GM18526 (cell line): Measurements from ENCODE around the gene NKX2-8.

Experiments
- POLR2A ChIP-seq: IDR thresholded peaks from 3 replicates; pipeline ENCODE4 v1.6.1; 2011; ENCODE audit not compliant: insufficient read length; ENCODE audit errors: extremely low read depth

NKX2-8 gene

DNA sequence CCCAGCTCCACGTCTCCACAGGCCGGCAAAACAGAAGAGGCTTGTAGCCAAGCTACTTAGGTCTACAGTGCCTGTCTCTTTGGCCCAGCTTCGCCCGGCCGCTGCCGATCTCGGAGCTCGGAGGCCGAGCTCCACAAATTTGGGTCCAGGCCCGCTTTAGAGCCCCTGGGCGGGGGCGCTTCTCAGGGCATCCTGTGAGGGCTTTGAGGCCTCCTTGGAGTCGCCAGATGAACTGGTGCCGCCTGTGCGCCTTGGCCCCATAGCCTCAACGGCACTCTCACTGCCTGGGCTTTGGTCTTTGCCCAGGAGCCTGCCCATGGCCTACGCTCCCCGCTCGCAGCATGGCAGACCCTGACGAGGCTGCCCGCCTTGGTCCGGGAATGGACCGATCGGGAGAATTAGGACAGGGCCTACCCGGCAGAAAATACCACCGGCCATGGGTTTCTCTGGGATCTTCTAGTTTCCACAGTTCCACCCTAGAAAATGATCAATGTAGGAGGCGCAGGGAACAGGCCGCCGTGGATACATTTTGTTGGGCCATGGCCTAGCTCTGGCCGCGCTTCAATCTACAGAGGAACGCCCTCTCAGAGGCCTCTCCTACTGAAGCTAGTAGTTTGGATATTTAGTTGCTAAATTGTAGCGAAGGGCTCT lies 953 bp upstream of the NKX2-8 start:
- TF ChIP-seq POLR2A = no peak

DNA sequence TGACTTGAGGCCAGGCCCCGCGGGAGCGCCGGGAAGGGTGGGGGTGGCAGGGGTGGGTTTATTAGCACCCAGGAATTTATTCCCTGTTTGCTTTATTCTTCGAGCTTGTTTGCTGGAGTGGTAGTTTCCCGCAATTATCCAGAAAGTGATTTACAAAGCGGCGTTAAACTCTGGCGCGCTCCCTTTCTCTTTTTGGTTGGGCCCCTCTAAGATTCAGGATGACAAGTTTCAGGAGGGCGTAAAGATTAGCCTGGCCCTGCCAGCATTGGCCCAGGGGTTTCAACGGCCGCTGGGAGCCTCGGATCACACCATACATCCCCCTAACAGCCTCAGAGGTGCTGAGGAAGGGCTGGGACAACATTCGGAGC lies 444 bp upstream of the NKX2-8 start:
- no peak for TF ChIP-seq POLR2A

DNA sequence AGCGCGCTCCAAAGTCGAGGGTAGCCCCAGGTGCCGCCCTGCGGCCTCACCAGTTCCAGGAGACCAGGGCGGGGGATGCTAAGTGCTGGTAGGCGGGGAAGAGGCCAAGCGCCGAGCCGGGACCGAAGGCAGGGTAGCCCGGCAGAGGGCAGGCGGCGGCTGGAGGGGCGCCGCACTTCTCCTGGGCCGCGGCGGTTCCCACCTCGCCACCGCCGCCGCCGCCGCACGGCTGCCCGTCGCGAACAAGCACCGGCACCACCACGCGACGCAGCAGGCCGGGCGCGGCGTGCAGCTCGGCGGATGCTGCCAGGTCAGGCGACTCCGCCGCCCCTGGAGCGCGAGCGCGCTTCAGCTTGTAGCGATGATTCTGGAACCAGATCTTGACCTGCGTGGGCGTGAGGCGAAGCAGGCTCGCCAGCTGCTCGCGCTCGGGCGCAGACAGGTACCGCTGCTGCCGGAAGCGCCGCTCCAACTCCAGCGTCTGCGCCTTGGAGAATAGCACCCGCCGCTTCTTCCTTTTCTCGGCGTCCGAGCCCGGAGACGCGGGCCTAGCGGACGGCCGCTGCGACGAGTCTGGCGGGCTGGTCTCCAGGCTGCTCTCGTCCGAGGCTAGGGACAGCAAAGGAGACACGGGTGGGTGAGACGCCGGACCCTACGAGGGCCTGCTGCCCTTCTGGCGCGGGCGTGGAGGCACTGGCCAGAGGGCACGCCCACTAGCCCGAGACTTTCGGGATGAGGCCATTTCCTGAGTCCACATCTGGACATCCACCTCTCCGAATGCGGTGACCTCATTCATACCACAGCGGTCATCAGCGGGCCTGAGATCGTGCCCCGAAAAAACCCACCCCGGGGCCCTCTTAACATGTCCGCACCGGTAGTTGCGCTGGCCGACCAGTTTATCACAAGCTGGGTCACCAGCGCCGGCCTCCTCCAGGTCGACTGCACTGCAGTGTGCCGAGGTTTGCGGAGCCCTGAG lies 1.3 kb downstream of the NKX2-8 start:
- TF ChIP-seq POLR2A = no peak

DNA sequence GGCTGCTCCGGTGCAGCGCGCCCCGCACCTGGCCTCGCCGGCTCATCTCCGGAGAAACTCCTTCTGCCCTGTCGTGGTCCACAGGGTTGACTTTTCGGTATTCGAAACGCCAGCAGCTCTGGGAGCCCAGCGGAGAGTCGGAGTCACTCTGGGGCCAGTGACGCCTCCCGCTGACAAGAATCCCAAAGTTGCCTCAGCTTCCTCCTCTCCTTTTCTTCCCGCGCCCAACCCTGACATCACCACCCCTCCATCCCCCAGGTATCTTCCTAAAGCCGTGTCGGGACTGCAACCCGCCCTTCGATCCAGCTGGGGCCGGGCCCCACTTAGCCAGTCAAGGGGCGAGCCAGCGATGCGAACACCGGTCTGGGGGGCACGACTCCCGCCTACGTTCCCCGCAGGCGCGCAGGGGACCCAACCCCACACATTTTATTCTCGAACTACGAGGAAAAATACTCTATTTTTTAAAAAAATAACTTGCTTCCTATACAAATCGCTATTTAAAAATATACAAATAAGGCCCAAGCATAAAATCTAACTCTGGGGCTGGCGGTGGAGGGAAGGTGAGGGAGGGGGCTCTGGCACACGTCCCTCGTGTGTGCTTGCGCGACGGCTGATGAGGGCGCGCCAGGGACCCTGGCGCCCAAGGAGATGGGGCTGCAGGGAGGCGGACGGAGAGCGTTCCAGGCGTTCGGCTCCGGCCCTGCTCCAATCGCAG lies 2.1 kb downstream of the NKX2-8 start:
- no peak for TF ChIP-seq POLR2A

DNA sequence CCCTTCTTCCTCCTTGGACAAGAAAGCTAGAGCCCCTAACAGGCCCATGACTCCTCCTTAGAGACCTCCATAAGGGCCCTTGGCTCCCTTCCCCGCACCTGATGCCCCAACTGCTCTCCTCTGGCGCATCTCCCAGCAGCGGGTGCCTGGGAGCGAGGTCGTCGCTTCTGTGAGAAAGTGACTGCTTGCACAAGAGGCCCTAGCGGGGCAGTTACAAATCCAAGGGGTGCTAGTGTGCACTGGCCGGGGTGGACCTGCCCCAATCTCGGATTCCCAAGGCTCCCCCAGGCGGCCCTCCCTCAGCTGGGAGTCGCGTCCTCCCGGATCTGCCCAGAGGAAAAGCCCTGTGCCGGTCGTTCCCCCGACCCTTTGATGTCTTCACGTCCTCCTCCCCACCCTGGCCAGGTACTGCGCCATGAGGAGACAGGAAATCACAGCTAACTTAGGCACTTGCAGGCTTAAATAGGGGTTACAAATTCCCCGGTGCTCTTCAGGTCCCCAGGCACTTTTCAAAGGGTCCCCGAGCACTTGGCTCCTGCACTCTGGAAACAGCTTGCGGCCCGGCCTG lies 2.8 kb downstream of the NKX2-8 start:
- no peak for TF ChIP-seq POLR2A

DNA sequence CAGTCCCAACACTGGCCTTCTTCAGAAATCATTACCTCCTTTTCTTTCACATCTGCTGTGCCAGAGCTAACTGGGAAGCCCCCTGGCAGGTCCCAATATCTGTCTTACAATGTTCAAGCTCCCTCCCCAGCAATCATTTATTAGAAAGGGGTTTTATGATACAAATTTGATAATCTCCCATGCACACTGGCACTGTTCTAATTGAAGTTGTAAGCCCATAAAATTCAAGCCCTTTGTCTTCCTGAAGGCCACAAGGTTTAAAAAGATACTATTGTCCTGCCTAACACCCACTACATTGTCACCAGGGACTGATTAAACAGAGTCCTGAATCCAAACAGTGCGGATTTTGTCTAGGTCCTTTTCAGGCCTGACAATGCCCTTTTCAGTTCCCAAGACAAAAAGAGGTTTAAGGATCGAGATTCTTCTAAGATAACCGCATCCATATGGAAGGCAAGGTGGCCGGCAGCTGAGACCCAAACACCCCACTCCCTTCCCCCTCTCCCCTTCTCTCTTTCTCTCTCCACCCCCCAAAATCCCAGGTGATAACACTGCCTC lies 3.3 kb downstream of the NKX2-8 start:
- TF ChIP-seq POLR2A = no peak

DNA sequence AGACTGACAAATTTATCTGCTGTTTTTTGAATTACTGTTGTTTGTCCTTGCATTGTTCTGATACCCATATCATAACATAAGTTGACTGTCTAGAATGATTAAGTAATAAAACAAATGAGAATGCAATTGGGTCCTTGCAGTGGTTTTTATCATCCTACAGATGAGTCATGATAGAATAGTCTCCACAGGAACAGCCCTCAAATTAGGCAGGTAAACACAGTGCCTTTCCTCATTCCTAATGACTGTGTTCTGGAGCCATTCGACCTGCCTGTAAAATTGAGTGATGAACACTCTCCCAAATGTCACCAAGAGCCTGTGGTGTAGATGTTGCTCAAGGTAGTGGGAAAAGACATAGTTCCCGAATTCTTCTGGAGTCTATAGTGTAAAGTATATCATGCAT lies 12.3 kb downstream of the NKX2-8 start:
- no peak for TF ChIP-seq POLR2A

DNA sequence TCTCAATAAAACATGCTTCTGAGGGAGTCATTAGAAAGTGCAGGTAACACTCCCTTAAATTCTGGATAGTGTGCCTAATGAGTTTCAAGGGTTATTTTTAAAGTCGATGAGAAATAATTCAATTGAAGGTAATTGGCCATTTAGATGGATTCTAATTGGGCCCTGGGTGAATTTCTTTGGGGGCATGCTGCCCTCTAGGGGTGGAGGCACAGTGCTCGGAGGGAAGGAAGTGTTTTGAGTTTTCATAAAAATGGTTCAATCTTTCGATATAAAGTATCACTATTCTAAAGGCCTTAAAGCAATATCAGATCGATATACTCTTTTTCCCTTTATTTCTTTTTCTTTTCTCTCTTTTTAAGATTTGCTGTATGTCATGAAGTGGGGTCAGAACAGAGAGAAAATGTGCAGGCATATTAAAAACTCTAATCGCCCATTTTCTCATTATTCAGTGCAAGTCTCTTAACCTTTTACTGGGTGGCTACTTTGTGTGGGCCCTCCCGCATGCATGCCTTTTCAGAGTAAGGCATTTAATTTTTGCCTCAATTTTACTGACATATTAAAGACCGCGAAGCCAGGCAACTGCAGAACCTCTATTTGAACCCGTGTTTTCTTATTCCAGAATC lies 25.5 kb downstream of the NKX2-8 start:
- TF ChIP-seq POLR2A = no peak

DNA sequence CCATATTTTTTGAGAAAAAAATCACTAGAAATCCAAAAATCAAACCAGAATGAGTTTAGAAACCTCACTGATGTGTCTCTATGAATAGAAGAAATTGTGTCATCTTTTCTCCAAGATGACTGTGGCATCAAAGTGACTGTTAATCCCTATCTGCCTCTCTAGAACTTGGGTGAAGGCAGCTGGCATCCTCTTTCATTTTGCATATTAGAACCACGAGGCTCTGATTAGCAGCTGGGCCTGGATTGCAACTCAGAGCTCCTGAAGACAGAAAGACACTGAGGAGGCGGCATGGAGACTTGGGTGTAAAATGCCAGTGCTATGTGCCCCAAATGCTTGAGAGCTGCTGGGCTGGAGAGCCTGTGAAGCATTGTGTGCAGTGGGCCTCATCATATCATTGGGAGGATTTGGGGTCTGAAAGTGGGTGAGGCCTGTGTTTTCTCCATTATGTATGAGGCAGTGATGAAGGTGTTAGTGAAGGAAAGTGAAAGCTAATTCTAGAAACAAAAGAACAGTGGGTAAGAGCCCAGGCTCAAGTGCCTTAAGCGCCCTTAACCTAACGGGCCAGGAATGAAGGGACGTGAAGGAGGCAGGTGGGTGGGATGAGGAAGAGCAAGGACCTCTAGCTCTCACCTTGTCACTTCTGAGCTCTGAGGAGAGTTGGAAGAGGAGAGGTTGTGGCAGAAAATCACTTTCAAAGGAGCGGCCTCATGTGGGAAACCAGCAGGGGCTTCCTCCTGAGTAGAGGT lies 26.2 kb downstream of the NKX2-8 start:
- TF ChIP-seq POLR2A = no peak

DNA sequence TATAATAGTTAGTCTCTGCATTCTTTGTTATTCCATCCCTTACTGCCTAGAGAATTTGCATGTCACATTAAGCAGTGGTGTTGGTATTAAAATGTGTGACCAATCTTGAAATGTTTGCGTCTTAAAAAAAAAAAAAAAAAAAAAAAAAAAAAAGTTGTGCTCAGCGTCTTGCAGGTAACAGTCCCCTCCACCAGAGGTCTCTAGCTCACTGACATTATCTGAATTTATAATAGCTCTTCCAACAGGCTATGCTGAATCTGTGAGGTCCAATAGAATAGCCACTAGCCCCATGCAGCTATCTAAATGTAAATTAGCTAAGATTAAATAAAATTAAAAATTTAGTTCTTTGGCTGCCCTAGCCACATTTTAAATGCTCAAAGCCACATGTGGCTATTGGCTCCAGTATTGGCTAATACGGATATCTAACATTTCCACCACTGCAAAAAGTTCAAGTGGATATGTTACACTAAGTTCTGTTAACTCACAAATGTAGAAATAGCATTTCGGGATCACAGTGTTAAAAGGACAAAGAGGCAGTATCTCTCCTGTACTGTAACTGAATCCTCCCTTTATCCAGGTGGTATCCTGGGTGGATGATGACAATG lies 28.7 kb downstream of the NKX2-8 start:
- TF ChIP-seq POLR2A = no peak

DNA sequence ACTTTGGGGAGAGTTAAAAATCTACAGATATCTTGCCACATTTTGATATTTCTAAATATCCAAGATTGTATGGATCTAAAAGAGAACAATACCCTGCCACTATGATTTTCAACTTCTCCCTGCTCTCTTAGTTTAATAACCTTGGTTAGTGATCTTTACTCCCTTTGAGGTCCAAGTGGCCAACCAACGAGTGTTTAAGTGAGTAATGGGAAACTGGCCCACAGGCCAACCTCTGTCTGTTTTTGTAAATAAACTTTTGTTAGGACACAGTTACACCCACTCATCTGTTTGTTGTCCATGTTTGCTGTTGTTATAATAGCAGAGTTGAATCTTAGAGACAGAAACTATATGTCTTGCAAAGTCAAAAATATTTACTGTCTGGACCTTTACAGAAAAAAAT lies 31.5 kb downstream of the NKX2-8 start:
- TF ChIP-seq POLR2A = no peak

DNA sequence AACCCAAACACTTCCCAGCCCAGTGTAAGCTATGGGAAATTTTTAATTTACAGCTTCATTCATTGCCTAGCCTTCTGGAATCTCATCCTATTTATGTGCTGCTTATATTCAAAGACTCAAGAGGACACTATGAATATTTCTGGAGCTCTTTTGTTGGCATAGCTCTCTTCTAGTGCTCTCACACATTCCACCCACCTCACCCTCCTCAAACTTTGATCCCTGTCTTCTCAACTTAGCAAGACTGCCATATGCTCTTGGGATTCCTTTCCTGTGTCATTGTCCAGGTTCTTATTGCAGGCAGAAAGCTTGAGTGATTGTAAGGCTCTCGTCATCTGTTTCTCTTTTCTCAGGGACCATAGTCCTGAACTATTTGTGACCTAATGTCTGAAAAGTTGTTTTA lies 44.4 kb downstream of the NKX2-8 start:
- no peak for TF ChIP-seq POLR2A
